ENCODE measurements around the gene SLC35B2. TPM values are rescaled to one million over a fixed set of nuclear protein-coding genes. Genes with fewer than 3 reads are reported as not detected.

Gene SLC35B2
- total and polyA plus RNA-seq, 9 of the 15 experiments (the other 6 are each of a cell fraction or from before 2014, with no cell fraction given): 14.5 to 59.1 (median 47.1) TPM

DNA sequence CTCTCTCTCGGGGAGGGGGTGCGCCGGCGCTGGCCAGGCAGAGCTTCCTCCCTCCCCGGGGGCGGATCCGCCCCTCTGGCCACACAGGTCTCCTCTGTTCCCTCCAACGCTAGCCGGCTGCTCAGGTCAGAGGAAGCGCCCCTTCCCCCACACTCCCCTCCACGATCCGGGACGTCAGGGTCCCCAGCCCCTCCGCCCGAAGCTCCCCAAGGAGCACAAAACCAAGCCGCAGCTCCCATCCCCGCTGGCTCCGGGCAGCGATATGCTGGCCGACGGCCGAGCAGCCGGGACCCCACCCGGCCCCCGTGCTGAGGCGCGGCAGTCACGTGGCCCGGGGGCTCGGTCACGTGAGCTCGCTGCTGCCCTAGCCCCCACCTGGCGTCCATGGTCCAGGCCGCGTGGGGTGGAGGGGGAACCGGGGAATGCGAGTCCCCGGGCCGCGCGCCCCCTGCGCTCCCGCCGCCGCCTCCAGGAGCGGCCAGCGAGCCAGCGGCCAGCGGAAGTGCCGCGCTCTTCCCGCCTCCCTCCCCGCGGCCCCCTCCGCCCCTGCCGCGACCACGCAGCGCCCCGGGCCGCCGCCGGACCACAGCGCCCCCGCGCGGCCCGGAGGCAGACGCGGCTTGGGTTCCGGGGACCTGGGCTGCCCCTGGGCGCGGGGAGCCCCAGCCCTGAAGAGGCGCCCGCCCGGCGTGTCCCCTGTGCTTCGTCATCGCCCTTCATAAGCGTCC, at the start of gene SLC35B2 (continued):
- TF ChIP-seq ZNF324 (CRISPR knock-in tag; IDR thresholded peaks at IDR 0.05) (peak; percentile 39; the same call in 1 of the 2 replicates), CUX1 (CRISPR knock-in tag; IDR thresholded peaks at IDR 0.05) (no peak), FOSL1 (tag; conservative IDR thresholded peaks at IDR 0.05) (peak; percentile 74), ZC3H4 (CRISPR knock-in tag; IDR thresholded peaks at IDR 0.05; ENCODE audit: borderline replicate concordance) (no peak), ZEB2 (IDR thresholded peaks at IDR 0.05) (no peak), ZNF184 (CRISPR knock-in tag; IDR thresholded peaks at IDR 0.05) (no peak), HNRNPL (IDR thresholded peaks at IDR 0.05; ENCODE audit: low read depth, low read length) (no peak), DNMT1 (IDR thresholded peaks at IDR 0.05) (no peak), HMGN3 (IDR thresholded peaks at IDR 0.05; ENCODE audit: borderline replicate concordance, extremely low read depth, insufficient read length, low read depth, low read length) (peak; percentile 86), TCF7L2 (IDR thresholded peaks at IDR 0.05; ENCODE audit: low read depth, low read length) (no peak), SIN3A (IDR thresholded peaks at IDR 0.05; ENCODE audit: borderline replicate concordance in 2 of 2, control insufficient read depth in 1 of 2, low read depth in 2 of 2, low read length in 2 of 2) (peak; percentile 72 to 97), HNRNPK (IDR thresholded peaks at IDR 0.05; ENCODE audit: low read depth, low read length, poor library complexity, severe bottlenecking) (no peak), CEBPB (tag; IDR thresholded peaks at IDR 0.05) (no peak), TBL1XR1 (IDR thresholded peaks at IDR 0.05; ENCODE audit: low read length in 2 of 2) (peak in 1 of 2 experiments; percentile 50; a peak in 1 of 4 replicates), MECOM (CRISPR knock-in tag; IDR thresholded peaks at IDR 0.05) (no peak), ZBTB12 (CRISPR knock-in tag; IDR thresholded peaks at IDR 0.05) (no peak), CTBP1 (IDR thresholded peaks at IDR 0.05; ENCODE audit: borderline replicate concordance) (peak; percentile 60), KDM1A (IDR thresholded peaks at IDR 0.05) (no peak)
- TF ChIP-seq, protein P1, sequence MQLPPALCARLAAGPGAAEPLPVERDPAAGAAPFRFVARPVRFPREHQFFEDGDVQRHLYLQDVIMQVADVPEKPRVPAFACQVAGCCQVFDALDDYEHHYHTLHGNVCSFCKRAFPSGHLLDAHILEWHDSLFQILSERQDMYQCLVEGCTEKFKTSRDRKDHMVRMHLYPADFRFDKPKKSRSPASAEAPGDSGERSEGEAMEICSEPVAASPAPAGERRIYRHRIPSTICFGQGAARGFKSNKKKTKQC (CRISPR knock-in tag; IDR thresholded peaks at IDR 0.05): peak; percentile 35

Measured in K562 (cell line).